Body of pancreas (tissue), 4 donors: Measurements from ENCODE around the gene GLYATL1B.

Experiments
- CTCF ChIP-seq, 7 experiments: fragments of 450-650 bp in 4 of 7; fragments of 200-600 bp in 3 of 7; sonication (generic) in 3 of 7; IDR thresholded peaks; one replicate each; pipeline ENCODE4 v1.5.1; 2016 to 2019; ENCODE audit warnings: antibody characterized with exemption in 7 of 7
- POLR2A ChIP-seq, 3 donors: fragments of 450-650 bp; IDR thresholded peaks; one replicate each; pipeline ENCODE4 v1.6.1; 2016; ENCODE audit warnings: antibody characterized with exemption in 3 of 3, mild to moderate bottlenecking in 2 of 3

- peak in 2 of 7 experiments; percentile 26 to 34 for TF ChIP-seq CTCF (IDR thresholded peaks at IDR 0.05)
- TF ChIP-seq POLR2A (IDR thresholded peaks at IDR 0.05) = peak; percentile 8 to 73 (median 70)
Measured at GRCh38 chr11:59142530-59143507, 56.7 kb downstream of the GLYATL1B start, which contains the start of gene FAM111A.
